Heart right ventricle (tissue), 16 donors: ENCODE data around the gene CSTPP1. TPM values are rescaled to one million over a fixed set of nuclear protein-coding genes. Genes with fewer than 3 reads are reported as not detected.

Experiments
- ATAC-seq, 8 donors: fragments of 200-7000 bp; cut with Tn5 transposase; one replicate each; pipeline ENCODE4 v1.9.1; 2020; ENCODE audit warnings: mild to moderate bottlenecking in 8 of 8, moderate library complexity in 8 of 8, moderate number of reproducible peaks in 1 of 8
- DNase-seq, 2 donors: peaks; one replicate each; pipeline ENCODE4 v3.0.0-alpha.2; 2020
- H3K27ac ChIP-seq, 10 donors: fragments of 200-600 bp; sonication (generic) in 2 of 10; one replicate each; pipeline versions ENCODE4 v1.5.0 to v1.8.0; 2020 to 2022; ENCODE audit warnings: mild to moderate bottlenecking in 3 of 10
- H3K27me3 ChIP-seq, 7 donors: fragments of 200-600 bp; one replicate each; pipeline ENCODE4 v1.8.0; 2021 to 2022; ENCODE audit warnings: mild to moderate bottlenecking in 2 of 7
- H3K36me3 ChIP-seq, 9 donors: fragments of 200-600 bp; sonication (generic) in 1 of 9; one replicate each; pipeline versions ENCODE4 v1.5.0 to v1.8.0; 2020 to 2022; ENCODE audit warnings: mild to moderate bottlenecking in 2 of 9
- H3K4me1 ChIP-seq, 9 donors: fragments of 200-600 bp; sonication (generic) in 1 of 9; one replicate each; pipeline versions ENCODE4 v1.5.0 to v1.8.0; 2020 to 2022; ENCODE audit warnings: mild to moderate bottlenecking in 4 of 9
- H3K4me3 ChIP-seq, 10 donors: fragments of 200-600 bp; sonication (generic) in 2 of 10; one replicate each; pipeline versions ENCODE4 v1.5.0 to v1.8.0; 2020 to 2022; ENCODE audit warnings: mild to moderate bottlenecking in 7 of 10, moderate library complexity in 2 of 10
- H3K9me3 ChIP-seq, 11 donors: fragments of 200-600 bp in 10 of 11; sonication (generic) in 2 of 11; one replicate each; pipeline versions ENCODE4 v1.5.0 to v1.8.0; 2013 to 2022; ENCODE audit warnings: mild to moderate bottlenecking in 2 of 11, control low read depth in 1 of 11, moderate library complexity in 1 of 11
- CTCF ChIP-seq, 9 donors: fragments of 200-600 bp; sonication (generic) in 2 of 9; IDR thresholded peaks; one replicate each; pipeline versions ENCODE4 v1.5.0 to v1.8.0; 2021 to 2022; ENCODE audit warnings: antibody characterized with exemption in 9 of 9, mild to moderate bottlenecking in 5 of 9, moderate library complexity in 1 of 9
- WGBS, 2 donors: extraction: QIAGEN DNeasy Blood & Tissue Kit; methylation state at CpG; one replicate each; pipeline ENCODE4 v1.1.7; 2013; ENCODE audit warnings: inconsistent platforms in 1 of 2; 5-methylcytosine and 5-hydroxymethylcytosine counted together
- intact Hi-C, 10 donors: fragments of 100-400 bp; cut with DNase I; formaldehyde crosslinking; loops; one replicate each; pipeline versions ENCODE4 v1.11.1 to v1.14.2; 2022
- polyA plus RNA-seq, 2 donors: library from polyadenylated mRNA; stranded (reverse); fragments of 200-250 nt; gene quantifications; one replicate each; pipeline ENCODE4 v1.2.3, GENCODE V29; 2013
- total RNA-seq, 10 donors: library from RNA; stranded (reverse); fragmentation: NEBNext Ultra II Directional in 3 of 10; extraction: Animal tissue kit (Norgen Biotek cat#: 25700) in 3 of 10; gene quantifications; one replicate each; pipeline versions ENCODE4 v1.2.1 to v1.2.4, GENCODE V29; 2021 to 2023
- donor health status: Arrhythmogenic right ventricular cardiomyopathy.
- donor health status: ischemic (EF 13 %, LVEDD 7.1; RV severe dilation, severe dysfunction).
- donor health status: healthy with polysubstance abuse.
- donor health status: DM: no; HTN: yes; CAD: no.
- donor health status: DM: no; HTN: no; CAD: no.
- donor health status: ischemic (EF 25% LVEDD 6.9; RV normal size, moderate dysfunction).
- donor health status: ischemic (EF 25% LVEDD 5.7; RV mildly dilated, moderate dysfunction).
- donor health status: healthy.
- donor health status: DM: yes; HTN: yes; CAD: no.
- donor health status: Ischemic cardiomyopathy.
- donor health status: ischemic (EF 35%, LVEDD 5.7; RV mildly dilated, moderate dysfunction).
- donor health status: nonischemic (EF 11% LVEDD 7.7; RV severe dilation, severe dysfunction).
- donor health status: DM: yes; HTN: yes; CAD: no.
- donor health status: PGD.
- donor health status: ischemic (EF 29% LVEDD 5.4; RV normal size, mild dysfunction).
- donor health status: nonischemic (EF 23%, LVEDD 6.1; RV moderate dilation, normal function).

CSTPP1 gene
- total and polyA plus RNA-seq, 12 donors = 10.2 to 26.7 (median 16.7) TPM

GRCh38 chr11:47051217-47051616 is 114.7 kb downstream of the CSTPP1 start:
- DNase-seq (no peak), ATAC-seq (peak in 7 of 8 donors; percentile 52 to 89 (median 81))
- 39 to 47% methylated on average over 1 of the region's 1 CpG for WGBS, 2 donors
- Histone ChIP-seq H3K4me3 (no peak overlapping the region), H3K36me3 (no peaks in the 10 kb centered on the region), H3K27ac (peak overlapping the region in 1 of 10 donors; percentile 27), H3K4me1 (peaks cover 0 to 20% (median 0%) of the 10 kb centered on the region in 9 donors), H3K9me3 (no peaks in the 10 kb centered on the region), H3K27me3 (no peaks in the 10 kb centered on the region)
- no peak for TF ChIP-seq CTCF (IDR thresholded peaks at IDR 0.05)
- intact Hi-C loops = no loop called here

GRCh38 chr11:47052165-47052564 is 115.6 kb downstream of the CSTPP1 start:
- intact Hi-C loops = no loop called here
- Histone ChIP-seq H3K27ac (peak overlapping the region in 2 of 10 donors; percentile 16 to 27), H3K9me3 (peaks cover 0 to 1% (median 0%) of the 10 kb centered on the region in 11 donors), H3K27me3 (no peaks in the 10 kb centered on the region), H3K36me3 (no peaks in the 10 kb centered on the region), H3K4me1 (peaks cover 0 to 25% (median 6%) of the 10 kb centered on the region in 9 donors), H3K4me3 (no peak overlapping the region)
- no peak for DNase-seq
- no peak for ATAC-seq
- 82 to 86% methylated on average over 7 of the region's 7 CpGs for whole genome bisulfite sequencing, 2 donors
- no peak for TF ChIP-seq CTCF (IDR thresholded peaks at IDR 0.05)

DNA sequence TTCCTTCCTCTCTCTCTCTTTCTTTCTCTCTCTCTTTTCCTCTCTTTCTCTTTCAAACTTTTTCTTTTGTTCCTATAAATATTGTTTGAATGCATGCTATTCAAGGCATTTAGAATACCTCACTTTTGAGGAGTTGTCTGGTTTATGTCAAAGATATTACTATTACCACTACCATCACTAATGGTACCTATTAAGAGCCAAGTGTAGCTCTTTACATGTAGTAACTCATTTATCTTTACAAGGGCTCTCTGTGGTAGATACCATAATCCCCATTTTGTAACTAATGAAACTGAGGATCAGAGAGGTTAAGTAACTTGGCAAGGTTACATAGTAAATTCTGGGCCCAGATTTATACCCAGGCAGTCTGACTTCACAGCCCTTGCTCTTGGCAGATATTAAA is 116.0 kb downstream of the CSTPP1 start:
- intact Hi-C loops = no loop called here
- DNase-seq = no peak

DNA sequence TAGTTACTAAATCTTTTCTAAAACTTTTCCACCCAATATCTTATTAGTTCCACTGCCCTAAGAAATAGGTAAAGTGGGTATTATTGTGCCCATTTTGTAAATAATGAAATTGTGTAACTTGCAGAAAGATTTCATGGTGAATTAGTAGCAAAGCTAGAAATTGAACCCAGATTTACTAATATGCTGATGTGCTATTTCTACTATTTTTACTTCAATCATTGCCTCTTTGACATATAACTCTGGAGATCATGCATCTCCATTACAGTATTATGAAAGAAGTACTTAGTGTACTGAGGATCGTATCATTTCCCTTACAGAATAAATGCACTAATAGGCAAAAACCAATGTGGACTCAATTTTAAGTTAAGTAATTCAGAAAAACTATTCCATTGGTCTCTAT is 119.0 kb downstream of the CSTPP1 start:
- H3K27ac ChIP-seq = no peak overlapping the region
- H3K4me3 ChIP-seq = no peak overlapping the region
- 93% methylated on average over 1 of the region's 1 CpG for WGBS, 2 donors
- no peaks in the 10 kb centered on the region for H3K27me3 ChIP-seq
- peaks cover 0 to 8% (median 0%) of the 10 kb centered on the region in 9 donors for H3K36me3 ChIP-seq
- no peak for ATAC-seq
- no peak for TF ChIP-seq CTCF (IDR thresholded peaks at IDR 0.05)
- H3K4me1 ChIP-seq = peaks cover 0 to 25% (median 6%) of the 10 kb centered on the region in 9 donors
- intact Hi-C loops = no loop called here
- H3K9me3 ChIP-seq = peaks cover 0 to 12% (median 0%) of the 10 kb centered on the region in 11 donors
- no peak for DNase-seq

More for the DNA sequence above, 116.0 kb downstream of the CSTPP1 start:
- no peak overlapping the region for H3K4me3 ChIP-seq
- no peak overlapping the region for H3K27ac ChIP-seq
- ATAC-seq = no peak
- no peak for TF ChIP-seq CTCF (IDR thresholded peaks at IDR 0.05)
- H3K4me1 ChIP-seq = peaks cover 0 to 25% (median 6%) of the 10 kb centered on the region in 9 donors
- no peaks in the 10 kb centered on the region for H3K36me3 ChIP-seq
- H3K9me3 ChIP-seq = peaks cover 0 to 5% (median 0%) of the 10 kb centered on the region in 11 donors
- no peaks in the 10 kb centered on the region for H3K27me3 ChIP-seq
